Esophagus squamous epithelium (tissue), 5 donors: ENCODE data around the gene ACSL1. TPM values are rescaled to one million over a fixed set of nuclear protein-coding genes. Genes with fewer than 3 reads are reported as not detected.
A peak's percentile ranks its signal among the peaks of the same experiment; 100 is the strongest.

Source experiments
- DNase-seq: peaks from one replicate; lab custom pipeline; 2025; lab: John Stamatoyannopoulos, UW
- H3K27ac ChIP-seq, 4 donors: fragments of 200-600 bp; sonication (generic); one replicate each; pipeline ENCODE4 v1.5.1; 2016 to 2019; ENCODE audit warnings: mild to moderate bottlenecking in 1 of 4
- H3K27me3 ChIP-seq, 4 donors: fragments of 200-600 bp; sonication (generic); 1 replicate in 3 of 4; 2 replicates in 1 of 4; pipeline versions ENCODE4 v1.5.1 to v1.6.0; 2017 to 2021; ENCODE audit warnings: antibody characterized with exemption in 1 of 4
- H3K36me3 ChIP-seq, 3 donors: fragments of 200-600 bp; sonication (generic); one replicate each; pipeline ENCODE4 v1.5.1; 2016 to 2019
- H3K4me1 ChIP-seq, 3 donors: fragments of 200-600 bp; sonication (generic); one replicate each; pipeline ENCODE4 v1.5.1; 2017 to 2019
- H3K4me3 ChIP-seq, 4 donors: fragments of 200-600 bp; sonication (generic); 1 replicate in 3 of 4; 2 replicates in 1 of 4; pipeline ENCODE4 v1.5.1; 2016 to 2019; ENCODE audit warnings: mild to moderate bottlenecking in 2 of 4, moderate library complexity in 1 of 4
- H3K9me3 ChIP-seq, 3 donors: fragments of 200-600 bp; sonication (generic); one replicate each; pipeline ENCODE4 v1.5.1; 2016 to 2019
- CTCF ChIP-seq, 6 experiments: fragments of 450-650 bp in 4 of 6; fragments of 200-600 bp in 2 of 6; sonication (generic) in 2 of 6; IDR thresholded peaks; one replicate each; pipeline ENCODE4 v1.5.1; 2016 to 2019; ENCODE audit warnings: antibody characterized with exemption in 6 of 6, mild to moderate bottlenecking in 4 of 6, moderate library complexity in 4 of 6
- POLR2A ChIP-seq, 4 donors: fragments of 450-650 bp; IDR thresholded peaks; one replicate each; pipeline ENCODE4 v1.6.1; 2017; ENCODE audit warnings: antibody characterized with exemption in 4 of 4, mild to moderate bottlenecking in 4 of 4, moderate library complexity in 3 of 4
- WGBS, 2 donors: methylation state at CpG; one replicate each; pipeline ENCODE4 v1.1.5; 2018; 5-methylcytosine and 5-hydroxymethylcytosine counted together
- intact Hi-C: fragments of 100-400 bp; cut with DNase I; formaldehyde crosslinking; loops from one replicate; pipeline ENCODE4 v1.15.0; 2022
- total RNA-seq, 4 donors: library from RNA; depleted of rRNA; stranded (reverse); fragments of >200 nt; gene quantifications; one replicate each; pipeline ENCODE4 v1.1.0, GENCODE V29; 2016
- donor health status: DM: yes; HTN: yes; CAD: no.

The ACSL1 gene
- total RNA-seq, 4 donors from 2014 or later, result 59.7 to 101 (median 73.8) TPM

DNA sequence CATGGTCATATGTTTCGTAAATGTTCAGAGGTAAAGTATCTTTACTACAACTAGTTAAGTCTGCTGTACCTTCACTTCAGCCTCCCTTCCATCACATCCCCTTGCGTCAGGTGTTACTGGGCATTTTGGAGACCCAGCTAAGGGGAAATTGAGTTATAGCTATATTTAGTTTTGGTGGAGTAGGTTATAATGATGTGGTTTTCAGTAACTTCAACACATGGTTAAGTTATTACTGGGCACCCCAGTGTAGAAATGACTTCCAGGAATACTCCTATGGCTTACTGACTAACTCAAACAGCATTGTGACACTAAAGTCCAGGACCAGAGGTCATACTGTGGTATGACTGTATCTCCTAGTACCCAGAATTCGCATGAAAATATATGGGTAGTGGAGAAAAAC, 23.4 kb upstream of the ACSL1 start:
- TF ChIP-seq CTCF (IDR thresholded peaks at IDR 0.05) (no peak), POLR2A (IDR thresholded peaks at IDR 0.05) (no peak)
- Histone ChIP-seq H3K27me3 (peaks cover 0 to 3% (median 0%) of the 10 kb centered on the region in 4 donors), H3K27ac (no peak overlapping the region), H3K4me1 (peaks cover 10 to 24% (median 14%) of the 10 kb centered on the region in 3 donors), H3K4me3 (no peak overlapping the region), H3K36me3 (no peaks in the 10 kb centered on the region), H3K9me3 (no peaks in the 10 kb centered on the region)
- intact Hi-C loops, result no loop called here
- 55 to 86% methylated on average over 3 of the region's 3 CpGs for WGBS, 2 donors
- no peak for DNase-seq

- H3K4me1 ChIP-seq, result peaks cover 10 to 24% (median 14%) of the 10 kb centered on the region in 3 donors
- intact Hi-C loops, result no loop called here
- H3K27me3 ChIP-seq, result peaks cover 0 to 3% (median 0%) of the 10 kb centered on the region in 4 donors
- no peak for TF ChIP-seq POLR2A (IDR thresholded peaks at IDR 0.05)
- TF ChIP-seq CTCF (IDR thresholded peaks at IDR 0.05), result no peak
- no peak for DNase-seq
- H3K27ac ChIP-seq, result peak overlapping the region in 1 of 4 donors; percentile 15
- WGBS, 2 donors, result 72 to 100% methylated on average over 2 to 3 of the region's 3 CpGs
- no peaks in the 10 kb centered on the region for H3K36me3 ChIP-seq
- H3K9me3 ChIP-seq, result no peaks in the 10 kb centered on the region
- no peak overlapping the region for H3K4me3 ChIP-seq
Measured at GRCh38 chr4:184848510-184848909, 22.7 kb upstream of the ACSL1 start.

GRCh38 chr4:184846531-184846930, 20.8 kb upstream of the ACSL1 start:
- intact Hi-C loops, result no loop called here
- Histone ChIP-seq H3K4me3 (no peak overlapping the region), H3K9me3 (no peaks in the 10 kb centered on the region), H3K4me1 (peaks cover 10 to 24% (median 14%) of the 10 kb centered on the region in 3 donors), H3K27ac (peak overlapping the region; percentile 56 to 83 (median 72)), H3K27me3 (peaks cover 0 to 3% (median 0%) of the 10 kb centered on the region in 4 donors), H3K36me3 (no peaks in the 10 kb centered on the region)
- DNase-seq, result no peak
- 56 to 61% methylated on average over 3 of the region's 3 CpGs for WGBS, 2 donors
- TF ChIP-seq POLR2A (IDR thresholded peaks at IDR 0.05), result no peak
- TF ChIP-seq CTCF (IDR thresholded peaks at IDR 0.05), result no peak

DNA sequence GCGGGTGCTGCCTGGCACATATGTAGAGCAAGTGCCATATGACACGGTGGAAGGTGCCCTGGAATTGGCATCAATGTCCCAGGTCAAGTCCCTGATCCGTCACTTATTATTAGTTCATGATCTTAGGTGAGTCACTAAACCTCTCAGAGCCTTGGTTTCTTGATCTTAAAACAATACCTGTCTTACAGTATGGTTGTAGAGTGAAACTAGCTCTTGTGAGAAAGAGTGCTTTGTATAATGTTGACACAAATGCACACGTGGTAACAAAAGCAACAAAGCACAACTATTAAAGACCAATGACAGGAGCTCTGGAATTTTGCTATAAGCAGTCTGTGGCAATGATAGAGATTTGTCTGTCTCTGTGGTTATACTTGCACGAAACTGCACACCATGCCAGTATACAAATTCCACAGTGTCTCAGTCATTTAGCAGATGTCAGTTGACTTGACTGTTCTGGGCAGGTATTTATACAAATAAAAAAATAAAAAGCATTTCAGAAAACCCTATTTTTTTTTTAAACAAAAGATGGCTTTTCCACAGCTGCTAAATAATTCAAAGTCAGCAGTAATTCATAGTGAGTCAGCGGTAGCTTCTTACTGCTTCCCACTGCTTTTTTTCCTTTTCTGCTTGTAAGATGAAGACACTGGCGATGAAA, 19.7 kb upstream of the ACSL1 start:
- H3K9me3 ChIP-seq, result no peaks in the 10 kb centered on the region
- TF ChIP-seq CTCF (IDR thresholded peaks at IDR 0.05), result no peak
- TF ChIP-seq POLR2A (IDR thresholded peaks at IDR 0.05), result no peak
- peaks cover 0 to 3% (median 0%) of the 10 kb centered on the region in 4 donors for H3K27me3 ChIP-seq
- DNase-seq, result no peak
- no peaks in the 10 kb centered on the region for H3K36me3 ChIP-seq
- WGBS, 2 donors, result 26 to 57% methylated on average over 6 to 7 of the region's 7 CpGs
- intact Hi-C loops, result no loop called here
- H3K4me1 ChIP-seq, result peaks cover 10 to 24% (median 14%) of the 10 kb centered on the region in 3 donors
- H3K27ac ChIP-seq, result peak overlapping the region; percentile 61 to 83 (median 74)
- no peak overlapping the region for H3K4me3 ChIP-seq

- Histone ChIP-seq H3K27ac (peak overlapping the region; percentile 61 to 83 (median 66)), H3K4me3 (no peak overlapping the region), H3K36me3 (no peaks in the 10 kb centered on the region), H3K9me3 (no peaks in the 10 kb centered on the region), H3K27me3 (peaks cover 0 to 3% (median 0%) of the 10 kb centered on the region in 4 donors), H3K4me1 (peaks cover 10 to 24% (median 14%) of the 10 kb centered on the region in 3 donors)
- intact Hi-C loops, result no loop called here
- DNase-seq, result no peak
- TF ChIP-seq CTCF (IDR thresholded peaks at IDR 0.05) (no peak), POLR2A (IDR thresholded peaks at IDR 0.05) (no peak)
- WGBS, 2 donors, result 50 to 67% methylated on average over 1 of the region's 1 CpG
Measured at GRCh38 chr4:184844742-184845141, 19.0 kb upstream of the ACSL1 start.
